ENCODE measurements around the gene ZG16.
"Not testable (repeated sequence)": the region's sequence is repeated elsewhere in the genome, so short reads cannot be mapped to it uniquely, and the experiment has no call there.

Gene ZG16

DNA sequence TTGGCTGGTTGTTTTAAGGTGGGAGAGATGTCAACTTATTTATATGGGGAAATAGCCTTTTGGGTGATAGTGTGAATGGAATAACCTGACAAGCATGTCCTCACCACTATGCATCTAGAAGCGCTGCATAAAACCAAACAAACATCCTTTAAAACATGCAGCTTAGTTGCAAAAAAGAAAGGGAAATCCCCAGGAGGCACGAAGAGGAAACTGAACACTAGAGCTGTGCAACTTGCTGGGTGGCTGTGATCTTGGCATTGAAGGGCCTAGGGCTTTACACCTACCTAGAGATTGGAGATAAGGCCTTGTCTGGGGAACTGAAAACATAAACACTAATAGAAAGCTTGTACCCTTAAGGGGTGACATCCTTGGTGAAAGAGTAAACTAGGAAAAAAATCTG, 39.5 kb upstream of the ZG16 start:
- peaks cover 12% of the 10 kb centered on the region for H3K4me1 ChIP-seq (ENCODE audit: insufficient read depth, low read length)
- no peaks in the 10 kb centered on the region for H3K27me3 ChIP-seq (ENCODE audit: insufficient read depth, low read length, poor library complexity)
- H2AFZ ChIP-seq (ENCODE audit: low read depth, low read length) = no peak overlapping the region
- peak overlapping the region; percentile 17; the same call in 1 of the 2 replicates for H3K27ac ChIP-seq (ENCODE audit: low read length)
- TF ChIP-seq, protein P1, sequence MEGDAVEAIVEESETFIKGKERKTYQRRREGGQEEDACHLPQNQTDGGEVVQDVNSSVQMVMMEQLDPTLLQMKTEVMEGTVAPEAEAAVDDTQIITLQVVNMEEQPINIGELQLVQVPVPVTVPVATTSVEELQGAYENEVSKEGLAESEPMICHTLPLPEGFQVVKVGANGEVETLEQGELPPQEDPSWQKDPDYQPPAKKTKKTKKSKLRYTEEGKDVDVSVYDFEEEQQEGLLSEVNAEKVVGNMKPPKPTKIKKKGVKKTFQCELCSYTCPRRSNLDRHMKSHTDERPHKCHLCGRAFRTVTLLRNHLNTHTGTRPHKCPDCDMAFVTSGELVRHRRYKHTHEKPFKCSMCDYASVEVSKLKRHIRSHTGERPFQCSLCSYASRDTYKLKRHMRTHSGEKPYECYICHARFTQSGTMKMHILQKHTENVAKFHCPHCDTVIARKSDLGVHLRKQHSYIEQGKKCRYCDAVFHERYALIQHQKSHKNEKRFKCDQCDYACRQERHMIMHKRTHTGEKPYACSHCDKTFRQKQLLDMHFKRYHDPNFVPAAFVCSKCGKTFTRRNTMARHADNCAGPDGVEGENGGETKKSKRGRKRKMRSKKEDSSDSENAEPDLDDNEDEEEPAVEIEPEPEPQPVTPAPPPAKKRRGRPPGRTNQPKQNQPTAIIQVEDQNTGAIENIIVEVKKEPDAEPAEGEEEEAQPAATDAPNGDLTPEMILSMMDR (IDR thresholded peaks at IDR 0.05; ENCODE audit: borderline replicate concordance, extremely low read depth, low read length, poor library complexity, severe bottlenecking) = no peak
- no peak for TF ChIP-seq EZH2 (IDR thresholded peaks at IDR 0.05; ENCODE audit: borderline replicate concordance, low read depth, low read length, severe bottlenecking)
- H3K9ac ChIP-seq (ENCODE audit: low read depth, low read length) = no peak overlapping the region
- H3K9me3 ChIP-seq (ENCODE audit: insufficient read depth, low read length, severe bottlenecking) = no peaks in the 10 kb centered on the region
- no peaks in the 10 kb centered on the region for H3K79me2 ChIP-seq (ENCODE audit: insufficient read depth, low read length)
- peaks cover 3% of the 10 kb centered on the region for H3K36me3 ChIP-seq (ENCODE audit: insufficient read depth, low read length)
- DNase-seq (peak; percentile 38), ATAC-seq (ENCODE audit: insufficient read depth, low read depth) (peak; percentile 66)
- no peak overlapping the region for H3K4me2 ChIP-seq (ENCODE audit: insufficient read depth, low read length)
- H4K20me1 ChIP-seq (ENCODE audit: insufficient read depth, low read length) = no peaks in the 10 kb centered on the region
- no peak overlapping the region for H3K4me3 ChIP-seq (ENCODE audit: low read depth in 1 of 2, low read length in 2 of 2)

DNA sequence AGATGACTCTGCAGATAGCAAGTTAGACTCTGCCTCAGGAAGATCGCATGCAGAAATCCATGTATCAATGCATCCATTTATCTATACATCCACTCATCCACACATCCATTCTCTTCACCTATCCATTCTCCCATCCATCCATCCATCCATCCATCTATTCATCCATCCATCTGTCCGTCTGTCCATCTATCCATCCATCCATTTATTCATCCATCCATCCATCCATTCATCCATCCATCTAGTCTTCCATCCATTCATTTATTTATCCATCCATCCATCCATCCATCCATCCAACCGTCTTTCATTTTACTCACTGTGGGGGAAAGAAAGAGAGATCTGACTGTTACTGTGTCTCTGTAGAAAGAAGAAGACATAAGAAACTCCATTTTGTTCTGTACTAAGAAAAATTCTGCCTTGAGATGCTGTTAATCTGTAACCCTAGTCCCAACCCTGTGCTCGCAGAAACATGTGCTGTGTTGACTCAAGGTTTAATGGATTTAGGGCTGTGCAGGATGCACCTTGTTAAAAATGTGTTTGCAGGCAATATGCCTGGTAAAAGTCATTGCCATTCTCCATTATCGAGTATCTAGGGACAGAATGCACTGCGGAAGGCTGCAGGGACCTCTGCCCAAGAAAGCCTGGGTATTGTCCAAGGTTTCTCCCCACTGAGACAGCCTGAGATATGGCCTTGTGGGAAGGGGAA, 38.0 kb upstream of the ZG16 start:
- H3K4me1 ChIP-seq (ENCODE audit: insufficient read depth, low read length) = peaks cover 20% of the 10 kb centered on the region
- ATAC-seq (ENCODE audit: insufficient read depth, low read depth); H3K79me2 ChIP-seq (ENCODE audit: insufficient read depth, low read length); H3K9ac ChIP-seq (ENCODE audit: low read depth, low read length); H3K36me3 ChIP-seq (ENCODE audit: insufficient read depth, low read length); H3K4me2 ChIP-seq (ENCODE audit: insufficient read depth, low read length); H3K9me3 ChIP-seq (ENCODE audit: insufficient read depth, low read length, severe bottlenecking); H3K4me3 ChIP-seq (ENCODE audit: low read depth in 1 of 2, low read length in 2 of 2); DNase-seq; H4K20me1 ChIP-seq (ENCODE audit: insufficient read depth, low read length); H2AFZ ChIP-seq (ENCODE audit: low read depth, low read length); H3K27me3 ChIP-seq (ENCODE audit: insufficient read depth, low read length, poor library complexity); H3K27ac ChIP-seq (ENCODE audit: low read length): not testable (repeated sequence)

DNA sequence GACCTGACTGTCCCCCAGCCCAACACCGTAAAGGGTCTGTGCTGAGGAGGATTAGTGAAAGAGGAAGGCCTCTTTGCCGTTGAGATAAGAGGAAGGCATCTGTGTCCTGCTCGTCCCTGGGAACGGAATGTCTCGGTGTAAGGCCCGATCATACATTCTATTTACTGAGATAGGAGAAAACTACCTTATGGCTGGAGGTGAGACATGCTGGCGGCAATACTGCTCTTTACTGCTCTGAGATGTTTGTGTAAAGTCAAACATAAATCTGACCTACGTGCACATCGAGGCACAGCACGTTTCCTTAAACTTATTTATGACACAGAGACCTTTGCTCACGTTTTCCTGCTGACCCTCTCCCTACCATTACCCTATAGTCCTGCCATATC, 37.4 kb upstream of the ZG16 start:
- not testable (repeated sequence) for H3K27me3 ChIP-seq (ENCODE audit: insufficient read depth, low read length, poor library complexity); H3K9me3 ChIP-seq (ENCODE audit: insufficient read depth, low read length, severe bottlenecking); H3K4me2 ChIP-seq (ENCODE audit: insufficient read depth, low read length); H3K9ac ChIP-seq (ENCODE audit: low read depth, low read length); H3K36me3 ChIP-seq (ENCODE audit: insufficient read depth, low read length); H3K4me3 ChIP-seq (ENCODE audit: low read depth in 1 of 2, low read length in 2 of 2); H4K20me1 ChIP-seq (ENCODE audit: insufficient read depth, low read length); H3K27ac ChIP-seq (ENCODE audit: low read length); H2AFZ ChIP-seq (ENCODE audit: low read depth, low read length); ATAC-seq (ENCODE audit: insufficient read depth, low read depth); DNase-seq
- H3K4me1 ChIP-seq (ENCODE audit: insufficient read depth, low read length) = peaks cover 26% of the 10 kb centered on the region
- peaks cover 12% of the 10 kb centered on the region for H3K79me2 ChIP-seq (ENCODE audit: insufficient read depth, low read length)

DNA sequence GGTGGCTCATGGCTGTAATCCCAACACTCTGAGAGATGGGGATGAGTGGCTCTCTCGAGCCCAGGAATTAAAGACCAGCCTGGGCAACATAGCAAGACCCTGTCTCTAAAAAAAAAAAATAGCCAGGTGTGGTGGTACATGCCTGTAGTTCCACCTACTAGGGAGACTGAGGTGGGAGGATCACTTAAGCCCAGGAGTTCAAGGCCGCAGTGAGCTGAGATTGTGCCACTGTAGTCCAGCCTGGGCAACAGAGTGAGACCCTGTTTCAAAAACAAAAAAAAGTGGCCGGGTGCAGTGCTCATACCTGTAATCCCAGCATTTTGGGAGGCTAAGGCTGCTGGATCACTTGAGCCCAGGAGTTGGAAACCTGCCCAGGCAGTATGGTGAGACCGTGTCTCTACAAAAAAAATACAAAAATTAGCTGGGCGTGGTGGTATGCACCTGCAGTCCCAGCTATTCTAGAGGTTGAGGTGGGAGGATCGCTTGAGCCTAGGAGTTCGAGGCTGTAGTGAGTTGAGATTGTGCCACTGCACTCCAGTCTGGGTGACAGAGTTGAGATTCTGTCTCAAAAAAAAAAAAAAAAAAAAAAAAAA, 35.3 kb upstream of the ZG16 start:
- no peak overlapping the region for H3K27ac ChIP-seq (ENCODE audit: low read length)
- TF ChIP-seq, protein P1 (IDR thresholded peaks at IDR 0.05; ENCODE audit: borderline replicate concordance, extremely low read depth, low read length, poor library complexity, severe bottlenecking) = no peak
- no peak for TF ChIP-seq EZH2 (IDR thresholded peaks at IDR 0.05; ENCODE audit: borderline replicate concordance, low read depth, low read length, severe bottlenecking)
- H3K4me1 ChIP-seq (ENCODE audit: insufficient read depth, low read length) = peaks cover 39% of the 10 kb centered on the region
- DNase-seq = no peak
- H3K27me3 ChIP-seq (ENCODE audit: insufficient read depth, low read length, poor library complexity) = no peaks in the 10 kb centered on the region
- peaks cover 14% of the 10 kb centered on the region for H3K79me2 ChIP-seq (ENCODE audit: insufficient read depth, low read length)
- H2AFZ ChIP-seq (ENCODE audit: low read depth, low read length) = no peak overlapping the region
- H3K36me3 ChIP-seq (ENCODE audit: insufficient read depth, low read length) = peaks cover 5% of the 10 kb centered on the region
- no peak for ATAC-seq (ENCODE audit: insufficient read depth, low read depth)
- no peaks in the 10 kb centered on the region for H3K9me3 ChIP-seq (ENCODE audit: insufficient read depth, low read length, severe bottlenecking)
- no peaks in the 10 kb centered on the region for H4K20me1 ChIP-seq (ENCODE audit: insufficient read depth, low read length)
- no peak overlapping the region for H3K4me2 ChIP-seq (ENCODE audit: insufficient read depth, low read length)
- no peak overlapping the region for H3K9ac ChIP-seq (ENCODE audit: low read depth, low read length)
- no peak overlapping the region for H3K4me3 ChIP-seq (ENCODE audit: low read depth in 1 of 2, low read length in 2 of 2)

Data from DND-41 (cell line).